HL-60 (cell line): ENCODE results near the gene EFS.
"Not testable (repeated sequence)": the region's sequence is repeated elsewhere in the genome, so short reads cannot be mapped to it uniquely, and the experiment has no call there.

Experiments
- CTCF ChIP-seq: IDR thresholded peaks from one replicate; pipeline ENCODE4 v1.5.1; 2011; ENCODE audit warnings: low read length, control low read depth, inconsistent platforms; ENCODE audit not compliant: insufficient read depth
- GABPA ChIP-seq: IDR thresholded peaks from 2 replicates; pipeline ENCODE4 v1.6.1; 2012; ENCODE audit warnings: low read depth
- POLR2AphosphoS5 ChIP-seq: IDR thresholded peaks from 2 replicates; pipeline ENCODE4 v1.6.1; 2012; ENCODE audit warnings: low read depth
- REST ChIP-seq: IDR thresholded peaks from 2 replicates; pipeline ENCODE4 v1.6.1; 2012; ENCODE audit warnings: low read depth; ENCODE audit not compliant: insufficient replicate concordance

GRCh38 chr14:23386266-23386657 lies 21.3 kb upstream of the EFS start:
- TF ChIP-seq CTCF, POLR2AphosphoS5, GABPA, REST: not testable (repeated sequence)
